ENCODE results near the gene TRIM74.
"Not testable (repeated sequence)": the region's sequence is repeated elsewhere in the genome, so short reads cannot be mapped to it uniquely, and the experiment has no call there.

The TRIM74 gene

GRCh38 chr7:72954563-72955198, 14.6 kb downstream of the TRIM74 start:
- peak; percentile 92 for ATAC-seq

- peak; percentile 67 for ATAC-seq
Observed at GRCh38 chr7:72953901-72954562, 15.2 kb downstream of the TRIM74 start.

- not testable (repeated sequence) for ATAC-seq
Observed at GRCh38 chr7:72950432-72950831, 18.8 kb downstream of the TRIM74 start.

- not testable (repeated sequence) for ATAC-seq
Observed at GRCh38 chr7:72949686-72950085, 19.6 kb downstream of the TRIM74 start.

- ATAC-seq = not testable (repeated sequence)
Observed at GRCh38 chr7:72949276-72949675, 20.0 kb downstream of the TRIM74 start.

GRCh38 chr7:72948714-72949113, 20.6 kb downstream of the TRIM74 start:
- ATAC-seq = not testable (repeated sequence)

GRCh38 chr7:72946130-72946745, 23.0 kb downstream of the TRIM74 start:
- ATAC-seq = peak; percentile 35

GRCh38 chr7:72945597-72945996, 23.7 kb downstream of the TRIM74 start:
- ATAC-seq = not testable (repeated sequence)

GRCh38 chr7:72944937-72945336, 24.3 kb downstream of the TRIM74 start:
- ATAC-seq = peak; percentile 9

GRCh38 chr7:72942956-72943355, 26.3 kb downstream of the TRIM74 start:
- ATAC-seq = not testable (repeated sequence)

- not testable (repeated sequence) for ATAC-seq
Observed at GRCh38 chr7:72942022-72942705, 27.1 kb downstream of the TRIM74 start.

- ATAC-seq = not testable (repeated sequence)
Observed at GRCh38 chr7:72928216-72928615, 41.0 kb downstream of the TRIM74 start.

- not testable (repeated sequence) for ATAC-seq
Observed at GRCh38 chr7:72927791-72928190, 41.5 kb downstream of the TRIM74 start.

GRCh38 chr7:72925546-72926120, 43.6 kb downstream of the TRIM74 start:
- ATAC-seq = no peak
- TF ChIP-seq ARNTL (CRISPR knock-in tag; IDR thresholded peaks at IDR 0.05; ENCODE audit: borderline replicate concordance, low read depth) (no peak), OSR1 (CRISPR knock-in tag; IDR thresholded peaks at IDR 0.05) (no peak)

GRCh38 chr7:72924733-72925545, 44.3 kb downstream of the TRIM74 start, which contains the start of gene POM121:
POM121 (plus strand) TSS chr7:72925095; CDS start chr7:72925122, 27 bp downstream.
- peak; percentile 92 for ATAC-seq
- TF ChIP-seq ESRRG (CRISPR knock-in tag; IDR thresholded peaks at IDR 0.05) (no peak), PATZ1 (CRISPR knock-in tag; IDR thresholded peaks at IDR 0.05; ENCODE audit: borderline replicate concordance) (no peak), CREB5 (CRISPR knock-in tag; IDR thresholded peaks at IDR 0.05; ENCODE audit: low read depth) (no peak), TSHZ2 (CRISPR knock-in tag; IDR thresholded peaks at IDR 0.05) (no peak)
